HEK293 (cell line): ENCODE results near the gene C9orf153.

Experiments
- CTCF ChIP-seq: fragments of 450-650 bp; formaldehyde crosslinking; IDR thresholded peaks from 2 replicates; pipeline ENCODE4 v1.5.1; 2016; ENCODE audit warnings: missing biosample characterization, missing genetic modification characterization
- ZBTB11 ChIP-seq: fragments of 450-650 bp; formaldehyde crosslinking; conservative IDR thresholded peaks from 2 replicates; pipeline ENCODE4 v1.5.1; 2016; ENCODE audit warnings: low read depth, missing biosample characterization, missing genetic modification characterization
- ZFP37 ChIP-seq: fragments of 450-650 bp; formaldehyde crosslinking; IDR thresholded peaks from 2 replicates; pipeline ENCODE4 v1.5.1; 2016; ENCODE audit warnings: missing biosample characterization, missing genetic modification characterization

- TF ChIP-seq ZFP37: no peak
- no peak for TF ChIP-seq ZBTB11 (tag by site-specific recombination)
- no peak for TF ChIP-seq CTCF
Observed at GRCh38 chr9:86242071-86242470, 17.4 kb downstream of the C9orf153 start.
